HFF-Myc (cell line): ENCODE results near the gene ZNF76.

Experiments used
- DNase-seq: peaks from one replicate; pipeline ENCODE4 v3.0.0-alpha.2; 2011; ENCODE audit warnings: low read depth; ENCODE audit errors: extremely low read depth
- H3K4me3 ChIP-seq: replicated peaks from 2 replicates; pipeline ENCODE4 v1.5.1; 2011; ENCODE audit warnings: low read depth, mild to moderate bottlenecking, control low read depth, low read length
- CTCF ChIP-seq: IDR thresholded peaks from 2 replicates; pipeline ENCODE4 v1.5.1; 2012; ENCODE audit warnings: mild to moderate bottlenecking, low read depth, low read length, control low read depth; ENCODE audit errors: missing control alignments

ZNF76 gene

GRCh38 chr6:35264550-35265274 is 5.2 kb downstream of the ZNF76 start:
- no peak for DNase-seq
- TF ChIP-seq CTCF = no peak
- H3K4me3 ChIP-seq = no peak overlapping the region

- no peak for DNase-seq
- TF ChIP-seq CTCF = no peak
- no peak overlapping the region for H3K4me3 ChIP-seq
Measured at GRCh38 chr6:35265523-35265922, 6.0 kb downstream of the ZNF76 start.

GRCh38 chr6:35267446-35267845 is 7.9 kb downstream of the ZNF76 start:
- no peak for TF ChIP-seq CTCF
- DNase-seq = no peak
- H3K4me3 ChIP-seq = no peak overlapping the region

GRCh38 chr6:35267897-35268296 is 8.4 kb downstream of the ZNF76 start:
- H3K4me3 ChIP-seq = no peak overlapping the region
- DNase-seq = no peak
- no peak for TF ChIP-seq CTCF

- no peak for TF ChIP-seq CTCF
- H3K4me3 ChIP-seq = no peak overlapping the region
- no peak for DNase-seq
Measured at GRCh38 chr6:35272005-35272404, 12.5 kb downstream of the ZNF76 start.

GRCh38 chr6:35273822-35274559 is 14.5 kb downstream of the ZNF76 start:
- H3K4me3 ChIP-seq = no peak overlapping the region
- no peak for TF ChIP-seq CTCF
- no peak for DNase-seq
